ENCODE results near the gene SPRED2.

DNA sequence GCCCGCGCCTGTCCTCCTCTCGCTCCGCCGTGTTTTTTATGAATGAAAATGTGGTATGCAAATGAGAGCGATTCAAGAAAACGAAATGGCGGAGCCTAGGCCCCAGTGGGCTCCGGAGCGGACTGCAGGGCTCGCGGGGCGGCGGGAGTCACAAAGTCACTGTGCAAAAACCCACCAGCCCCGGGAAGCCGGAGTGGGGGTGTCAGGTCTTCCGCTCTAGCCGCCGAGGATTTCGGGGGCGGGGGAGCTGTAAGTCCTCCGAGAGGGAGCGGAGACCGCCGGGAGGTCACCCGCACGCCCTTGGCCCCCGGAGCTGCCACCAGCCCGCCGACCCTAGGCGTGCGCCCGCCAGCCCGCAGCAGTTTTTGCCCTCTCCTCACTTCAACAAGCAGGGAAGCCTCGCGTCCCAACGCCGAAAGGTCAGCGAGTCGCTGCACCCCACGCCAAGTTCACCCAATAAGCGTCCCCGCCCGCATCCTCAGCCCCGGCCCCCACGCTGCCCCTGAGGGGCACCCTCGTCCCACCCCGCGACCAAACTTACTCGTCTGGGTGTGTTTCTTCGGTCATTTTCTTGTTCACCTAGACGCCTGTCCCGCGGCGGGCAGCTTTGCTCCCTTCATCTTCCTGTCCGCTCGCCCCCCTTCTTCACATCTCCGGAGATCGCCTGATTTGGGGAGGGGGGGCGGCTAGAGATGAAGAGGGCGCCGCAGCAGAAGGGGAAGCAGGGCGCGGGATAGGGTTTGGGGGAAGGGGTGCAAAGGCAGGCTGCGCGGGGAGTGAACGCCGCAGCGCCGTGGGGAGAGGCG, 775 bp downstream of the SPRED2 start:
- TF ChIP-seq, protein P1, sequence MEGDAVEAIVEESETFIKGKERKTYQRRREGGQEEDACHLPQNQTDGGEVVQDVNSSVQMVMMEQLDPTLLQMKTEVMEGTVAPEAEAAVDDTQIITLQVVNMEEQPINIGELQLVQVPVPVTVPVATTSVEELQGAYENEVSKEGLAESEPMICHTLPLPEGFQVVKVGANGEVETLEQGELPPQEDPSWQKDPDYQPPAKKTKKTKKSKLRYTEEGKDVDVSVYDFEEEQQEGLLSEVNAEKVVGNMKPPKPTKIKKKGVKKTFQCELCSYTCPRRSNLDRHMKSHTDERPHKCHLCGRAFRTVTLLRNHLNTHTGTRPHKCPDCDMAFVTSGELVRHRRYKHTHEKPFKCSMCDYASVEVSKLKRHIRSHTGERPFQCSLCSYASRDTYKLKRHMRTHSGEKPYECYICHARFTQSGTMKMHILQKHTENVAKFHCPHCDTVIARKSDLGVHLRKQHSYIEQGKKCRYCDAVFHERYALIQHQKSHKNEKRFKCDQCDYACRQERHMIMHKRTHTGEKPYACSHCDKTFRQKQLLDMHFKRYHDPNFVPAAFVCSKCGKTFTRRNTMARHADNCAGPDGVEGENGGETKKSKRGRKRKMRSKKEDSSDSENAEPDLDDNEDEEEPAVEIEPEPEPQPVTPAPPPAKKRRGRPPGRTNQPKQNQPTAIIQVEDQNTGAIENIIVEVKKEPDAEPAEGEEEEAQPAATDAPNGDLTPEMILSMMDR (IDR thresholded peaks at IDR 0.05): no peak
- no peak for TF ChIP-seq POLR2A (IDR thresholded peaks at IDR 0.05)

All from esophagus squamous epithelium (tissue), 4 donors.